ENCODE measurements around the gene OGDH.

The OGDH gene

DNA sequence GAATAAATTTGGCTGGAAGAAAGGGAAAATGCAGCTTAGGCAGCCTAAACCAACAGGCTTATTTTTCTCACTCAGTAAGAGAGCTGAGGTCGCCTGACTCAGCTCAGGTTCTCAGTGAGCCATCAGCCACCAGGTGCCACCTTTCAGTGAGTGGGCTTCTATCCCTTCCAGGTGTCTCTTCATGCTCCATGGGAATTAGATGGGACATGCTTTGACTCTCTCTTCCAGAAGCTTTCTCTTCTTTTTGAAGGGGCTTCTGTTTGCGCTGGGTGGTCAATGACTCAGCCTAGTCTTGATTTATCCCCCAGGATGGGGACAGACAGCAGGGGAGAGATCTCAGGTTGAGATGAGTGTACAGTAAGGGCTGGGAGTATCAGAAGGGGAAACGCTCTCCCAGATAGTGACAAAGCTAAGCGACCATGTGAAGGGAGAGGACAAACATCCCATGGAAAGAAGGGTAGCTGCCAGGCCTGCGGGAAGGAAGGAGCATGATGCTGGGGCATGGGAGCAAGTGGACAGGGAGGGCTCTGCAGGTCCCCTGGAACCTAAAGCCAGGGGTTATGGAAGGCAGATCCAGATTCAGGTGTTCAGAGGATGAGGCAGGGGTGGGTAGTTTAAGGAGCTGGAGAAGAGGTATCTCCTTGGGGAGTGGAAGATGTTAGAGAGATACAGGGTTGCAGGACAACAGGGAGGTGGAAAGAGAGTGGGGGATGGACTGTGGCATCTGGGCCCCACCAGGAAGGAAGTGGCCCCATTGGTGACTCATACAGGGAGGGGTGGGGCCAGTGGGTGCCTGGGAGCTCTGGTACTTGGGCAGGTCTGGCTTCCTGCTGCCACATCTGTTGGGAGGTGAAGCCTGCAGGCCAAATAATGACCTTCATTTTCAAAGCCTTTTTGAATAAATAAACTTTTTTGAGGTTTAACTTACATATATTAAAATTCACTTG lies 32.5 kb downstream of the OGDH start:
- no peak for DNase-seq

GRCh38 chr7:44639671-44640321 lies 33.4 kb downstream of the OGDH start:
- no peak for DNase-seq

DNA sequence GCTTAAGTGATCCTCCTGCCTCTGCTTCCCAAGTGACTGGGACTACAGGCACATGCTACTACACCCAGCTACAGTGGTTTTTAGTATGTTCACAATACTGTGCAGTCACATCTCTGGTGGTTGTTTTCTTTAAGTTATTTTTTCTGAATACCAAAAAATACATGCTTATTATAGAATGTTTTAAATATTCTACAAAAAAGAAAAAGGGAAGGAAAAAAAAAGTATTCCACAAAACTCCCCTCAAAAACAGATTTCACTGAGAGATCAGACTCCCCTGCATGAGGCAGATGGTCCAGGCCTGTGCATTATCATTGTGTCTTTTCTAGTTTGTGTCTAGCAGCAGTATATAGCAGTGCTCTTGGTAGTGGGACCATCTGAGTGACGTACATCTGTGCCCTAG lies 36.8 kb downstream of the OGDH start:
- no peak for DNase-seq

GRCh38 chr7:44645254-44645653 lies 38.8 kb downstream of the OGDH start:
- DNase-seq: no peak

DNA sequence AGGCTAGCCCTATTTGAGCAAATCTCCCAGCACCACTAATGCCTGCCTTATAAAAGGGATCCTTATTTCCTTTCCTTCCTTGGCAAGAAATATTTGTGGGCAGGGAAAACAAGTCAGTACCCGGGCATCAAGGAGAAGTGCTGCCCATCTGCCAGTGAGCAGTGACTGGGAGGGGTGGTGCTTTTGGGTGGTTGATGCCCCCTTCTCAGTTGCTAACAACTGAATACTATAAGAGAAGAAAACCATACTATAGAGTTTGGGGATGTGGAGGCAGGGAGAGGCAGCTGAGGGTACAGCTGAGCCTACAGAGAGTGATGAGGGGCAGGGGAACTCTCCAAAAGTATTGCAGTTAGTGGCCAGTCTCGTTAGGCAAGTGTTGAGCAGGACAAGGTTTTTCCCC lies 39.3 kb downstream of the OGDH start:
- no peak for DNase-seq

GRCh38 chr7:44646176-44646920 lies 39.9 kb downstream of the OGDH start:
- DNase-seq: no peak

DNA sequence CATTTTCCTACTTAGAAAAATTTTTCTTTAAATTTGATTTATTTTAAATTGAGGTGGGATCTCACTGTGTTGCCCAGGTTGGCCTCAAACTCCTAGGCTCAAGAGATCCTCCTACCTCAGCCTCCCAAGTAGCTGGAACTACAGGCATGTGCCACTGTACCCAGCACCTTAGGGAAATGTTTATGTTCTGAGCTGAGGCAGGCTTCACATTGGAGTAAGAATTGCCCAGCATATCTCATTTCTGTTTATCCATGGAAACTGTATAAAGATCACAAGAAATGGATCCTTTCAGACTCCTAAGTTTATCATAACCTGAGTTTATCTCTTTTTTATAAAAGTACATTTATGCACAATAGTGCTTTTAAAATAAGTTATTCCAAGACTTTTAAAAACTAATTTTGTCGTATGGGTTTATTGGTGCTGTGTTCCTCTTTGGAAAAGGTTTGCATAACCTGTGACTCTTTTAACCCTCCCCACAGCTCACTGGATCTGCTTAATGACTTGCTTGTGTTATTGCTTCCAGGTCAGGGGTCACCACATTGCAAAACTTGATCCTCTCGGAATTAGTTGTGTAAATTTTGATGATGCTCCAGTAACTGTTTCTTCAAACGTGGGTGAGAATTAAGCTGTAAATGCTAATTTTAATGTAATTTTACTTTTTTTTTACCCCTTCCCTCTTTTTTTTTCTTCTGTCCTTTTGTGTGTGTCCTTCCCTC lies 40.7 kb downstream of the OGDH start:
- DNase-seq: no peak

GRCh38 chr7:44647981-44648714 lies 41.7 kb downstream of the OGDH start:
- DNase-seq: no peak

- no peak for DNase-seq
Observed at GRCh38 chr7:44650242-44650641, 43.8 kb downstream of the OGDH start.

DNA sequence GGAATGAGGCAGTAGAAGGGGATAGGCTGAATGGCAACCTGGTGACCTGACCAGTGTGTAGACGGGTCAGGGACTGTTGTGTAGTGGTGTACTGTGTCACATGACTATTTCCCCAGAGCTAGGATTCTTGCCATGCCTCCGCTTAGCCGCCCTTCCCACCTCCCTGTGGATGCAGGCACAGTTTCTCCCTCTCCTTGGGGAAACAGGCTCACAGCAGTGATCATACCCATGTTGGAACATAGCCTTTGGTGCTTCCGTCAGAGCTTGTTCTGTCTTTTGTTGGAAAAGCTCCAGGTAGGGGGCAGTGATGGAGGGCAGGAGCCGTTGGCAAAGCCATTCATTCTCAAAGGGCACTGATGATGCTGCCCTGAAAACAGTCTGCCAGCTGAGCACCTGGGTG lies 44.3 kb downstream of the OGDH start:
- DNase-seq: no peak

DNA sequence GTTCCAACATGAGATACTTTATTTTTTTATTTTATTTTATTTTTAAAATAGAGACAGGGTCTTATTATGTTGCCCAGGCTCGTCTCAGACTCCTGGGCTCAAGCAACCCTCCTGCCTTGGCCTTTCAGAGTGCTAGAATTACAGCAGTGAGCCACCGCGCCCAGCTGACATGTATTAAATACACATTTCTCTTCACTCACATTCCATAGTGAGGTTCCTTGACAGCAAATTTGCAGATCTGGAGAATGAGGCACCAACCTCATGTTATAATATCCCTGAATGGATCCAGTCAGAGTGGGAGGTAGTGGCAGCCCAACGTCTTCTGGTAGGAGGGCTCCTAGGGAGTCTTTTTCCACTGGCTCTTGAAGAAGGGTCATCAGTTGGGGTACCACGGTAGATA lies 46.1 kb downstream of the OGDH start:
- DNase-seq: no peak

GRCh38 chr7:44654255-44654796 lies 47.9 kb downstream of the OGDH start:
- no peak for DNase-seq

- DNase-seq: no peak
Observed at GRCh38 chr7:44655341-44655740, 48.9 kb downstream of the OGDH start.

DNA sequence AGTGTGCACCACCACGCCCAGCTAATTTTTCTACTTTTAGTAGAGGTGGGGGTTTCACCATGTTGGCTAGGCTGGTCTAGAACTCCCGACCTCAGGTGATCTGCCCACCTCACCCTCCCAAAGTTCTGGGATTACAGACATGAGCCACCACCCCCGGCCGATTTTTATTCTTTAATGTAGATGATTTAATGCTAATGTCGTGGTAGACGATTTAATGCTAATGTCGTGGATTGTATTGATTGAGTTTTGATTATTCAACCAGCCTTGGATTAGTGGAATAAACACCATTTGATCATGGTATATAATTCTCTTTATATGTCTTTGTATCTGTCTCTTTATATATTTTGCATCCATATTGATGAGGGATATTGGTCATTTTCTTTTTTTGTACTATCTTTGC lies 52.6 kb downstream of the OGDH start:
- DNase-seq: no peak

GRCh38 chr7:44661233-44661632 lies 54.8 kb downstream of the OGDH start:
- no peak for DNase-seq

- DNase-seq: no peak
Observed at GRCh38 chr7:44664780-44665461, 58.5 kb downstream of the OGDH start.

GRCh38 chr7:44665531-44666213 lies 59.2 kb downstream of the OGDH start:
- DNase-seq: no peak

GRCh38 chr7:44666566-44666965 lies 60.1 kb downstream of the OGDH start:
- no peak for DNase-seq

GRCh38 chr7:44667190-44667589 lies 60.8 kb downstream of the OGDH start:
- DNase-seq: no peak

- DNase-seq: no peak
Observed at GRCh38 chr7:44671069-44671468, 64.6 kb downstream of the OGDH start.

DNA sequence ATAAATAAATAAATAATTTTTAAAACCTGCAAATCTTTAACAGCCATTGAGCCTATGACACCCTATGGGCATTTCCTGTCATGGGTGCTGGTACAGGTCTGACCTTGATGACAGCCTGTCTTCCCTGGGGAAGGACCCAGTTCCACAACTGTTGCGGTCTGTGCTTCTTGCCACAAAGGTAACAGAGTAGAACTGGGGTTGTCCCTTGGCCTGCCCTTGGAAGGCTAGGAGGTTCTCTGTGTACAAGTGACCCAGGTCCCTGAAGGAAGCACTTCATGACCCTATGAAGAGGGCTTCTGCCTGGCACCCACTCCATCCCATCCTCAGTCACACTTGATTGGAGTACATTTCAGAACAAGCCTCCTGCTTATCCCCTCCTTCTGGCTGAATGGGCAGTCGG lies 66.9 kb downstream of the OGDH start:
- DNase-seq: no peak
